Gastroesophageal sphincter (tissue), 4 donors: ENCODE results near the gene GP5. TPM values are rescaled to one million over a fixed set of nuclear protein-coding genes. Genes with fewer than 3 reads are reported as not detected.

ENCODE experiments used
- ATAC-seq: fragments of 150-250 bp; one replicate; pipeline ENCODE4 v1.9.1; 2016; ENCODE audit warnings: mild to moderate bottlenecking, moderate library complexity
- H3K27ac ChIP-seq, 4 donors: fragments of 200-600 bp; sonication (generic) in 3 of 4; 1 replicate in 3 of 4; 2 replicates in 1 of 4; pipeline ENCODE4 v1.5.1; 2016 to 2019
- H3K27me3 ChIP-seq: fragments of 200-600 bp; sonication (generic); one replicate; pipeline ENCODE4 v1.5.1; 2019
- H3K36me3 ChIP-seq, 2 donors: fragments of 200-600 bp; sonication (generic); one replicate each; pipeline ENCODE4 v1.5.1; 2019; ENCODE audit warnings: control low read depth in 1 of 2
- H3K4me1 ChIP-seq, 3 donors: fragments of 200-600 bp; sonication (generic); 1 replicate in 2 of 3; 2 replicates in 1 of 3; pipeline ENCODE4 v1.5.1; 2016 to 2019; ENCODE audit warnings: control low read depth in 2 of 3
- H3K4me3 ChIP-seq, 2 donors: fragments of 200-600 bp; sonication (generic); one replicate each; pipeline ENCODE4 v1.5.1; 2019; ENCODE audit warnings: mild to moderate bottlenecking in 1 of 2, moderate library complexity in 1 of 2
- H3K9me3 ChIP-seq, 3 donors: fragments of 200-600 bp; sonication (generic); one replicate each; pipeline ENCODE4 v1.5.1; 2017 to 2019; ENCODE audit warnings: control low read depth in 2 of 3
- CTCF ChIP-seq, 4 experiments: fragments of 200-600 bp in 2 of 4; fragments of 450-650 bp in 2 of 4; sonication (generic) in 1 of 4; IDR thresholded peaks; one replicate each; pipeline ENCODE4 v1.5.1; 2017 to 2019; ENCODE audit warnings: antibody characterized with exemption in 4 of 4, mild to moderate bottlenecking in 2 of 4, moderate library complexity in 2 of 4
- EP300 ChIP-seq: sonication (generic); formaldehyde crosslinking; IDR thresholded peaks from one replicate; pipeline ENCODE4 v1.6.1; 2017; ENCODE audit warnings: antibody characterized with exemption, mild to moderate bottlenecking
- POLR2A ChIP-seq, 2 donors: fragments of 450-650 bp; IDR thresholded peaks; one replicate each; pipeline ENCODE4 v1.6.1; 2017; ENCODE audit warnings: antibody characterized with exemption in 2 of 2, mild to moderate bottlenecking in 2 of 2, moderate library complexity in 1 of 2
- POLR2AphosphoS5 ChIP-seq: sonication (generic); formaldehyde crosslinking; IDR thresholded peaks from one replicate; pipeline ENCODE4 v1.6.1; 2017; ENCODE audit warnings: antibody characterized with exemption
- WGBS, 2 donors: methylation state at CpG; one replicate each; pipeline ENCODE4 v1.1.5; 2018; ENCODE audit warnings: low coverage in 1 of 2; 5-methylcytosine and 5-hydroxymethylcytosine counted together
- total RNA-seq, 4 donors: library from RNA; depleted of rRNA; stranded (reverse); fragments of >200 nt; gene quantifications; one replicate each; pipeline ENCODE4 v1.1.0, GENCODE V29; 2016

GP5 gene
- total RNA-seq, 4 donors from 2014 or later = 0.31 TPM; not detected in 3

- no peak for ATAC-seq
- TF ChIP-seq EP300 (no peak), POLR2AphosphoS5 (no peak), CTCF (IDR thresholded peaks at IDR 0.05) (no peak), POLR2A (IDR thresholded peaks at IDR 0.05) (no peak)
Observed at GRCh38 chr3:194384569-194385001, 14.5 kb downstream of the GP5 start.

GRCh38 chr3:194384156-194384555 lies 14.9 kb downstream of the GP5 start:
- no peak overlapping the region for H3K27ac ChIP-seq
- no peaks in the 10 kb centered on the region for H3K36me3 ChIP-seq
- WGBS, 2 donors = 67 to 68% methylated on average over 1 to 6 of the region's 6 CpGs
- no peaks in the 10 kb centered on the region for H3K9me3 ChIP-seq
- TF ChIP-seq POLR2A (IDR thresholded peaks at IDR 0.05) (no peak), EP300 (no peak), POLR2AphosphoS5 (no peak), CTCF (IDR thresholded peaks at IDR 0.05) (no peak)
- no peak for ATAC-seq
- H3K4me1 ChIP-seq = no peaks in the 10 kb centered on the region
- no peak overlapping the region for H3K4me3 ChIP-seq
- peaks cover 44% of the 10 kb centered on the region for H3K27me3 ChIP-seq

More at GRCh38 chr3:194384569-194385001, 14.5 kb downstream of the GP5 start:
- Histone ChIP-seq H3K4me3 (no peak overlapping the region), H3K4me1 (no peaks in the 10 kb centered on the region), H3K9me3 (no peaks in the 10 kb centered on the region), H3K27me3 (peaks cover 41% of the 10 kb centered on the region), H3K36me3 (no peaks in the 10 kb centered on the region), H3K27ac (no peak overlapping the region)
- WGBS, 2 donors = 67 to 85% methylated on average over 1 to 6 of the region's 12 CpGs

- no peaks in the 10 kb centered on the region for H3K4me1 ChIP-seq
- TF ChIP-seq POLR2A (IDR thresholded peaks at IDR 0.05) (no peak), CTCF (IDR thresholded peaks at IDR 0.05) (no peak), POLR2AphosphoS5 (no peak), EP300 (no peak)
- H3K4me3 ChIP-seq = no peak overlapping the region
- H3K27me3 ChIP-seq = peaks cover 48% of the 10 kb centered on the region
- no peaks in the 10 kb centered on the region for H3K36me3 ChIP-seq
- no peak overlapping the region for H3K27ac ChIP-seq
- ATAC-seq = no peak
- 92 to 100% methylated on average over 2 to 9 of the region's 14 CpGs for WGBS, 2 donors
- no peaks in the 10 kb centered on the region for H3K9me3 ChIP-seq
Observed at GRCh38 chr3:194383276-194383940, 15.7 kb downstream of the GP5 start.

GRCh38 chr3:194382892-194383223 lies 16.2 kb downstream of the GP5 start:
- no CpG with 5 or more reads among the region's 9 CpGs for WGBS, 2 donors
- H3K9me3 ChIP-seq = no peaks in the 10 kb centered on the region
- H3K27me3 ChIP-seq = peaks cover 51% of the 10 kb centered on the region
- no peaks in the 10 kb centered on the region for H3K36me3 ChIP-seq
- H3K4me1 ChIP-seq = no peaks in the 10 kb centered on the region
- TF ChIP-seq CTCF (IDR thresholded peaks at IDR 0.05) (no peak), POLR2A (IDR thresholded peaks at IDR 0.05) (no peak), EP300 (no peak), POLR2AphosphoS5 (no peak)
- no peak for ATAC-seq
- H3K4me3 ChIP-seq = no peak overlapping the region
- no peak overlapping the region for H3K27ac ChIP-seq

GRCh38 chr3:194382196-194382891 lies 16.7 kb downstream of the GP5 start:
- ATAC-seq = no peak
- H3K36me3 ChIP-seq = no peaks in the 10 kb centered on the region
- H3K27ac ChIP-seq = no peak overlapping the region
- no peaks in the 10 kb centered on the region for H3K9me3 ChIP-seq
- no peaks in the 10 kb centered on the region for H3K4me1 ChIP-seq
- H3K4me3 ChIP-seq = no peak overlapping the region
- H3K27me3 ChIP-seq = peaks cover 55% of the 10 kb centered on the region
- 74 to 79% methylated on average over 7 to 10 of the region's 20 CpGs for WGBS, 2 donors
- no peak for TF ChIP-seq POLR2A (IDR thresholded peaks at IDR 0.05)
- no peak for TF ChIP-seq POLR2AphosphoS5
- no peak for TF ChIP-seq CTCF (IDR thresholded peaks at IDR 0.05)
- TF ChIP-seq EP300 = no peak
